Cerebellar cortex (tissue), 1 donor: ENCODE data around the gene HHEX.
"Not testable (repeated sequence)": the region's sequence is repeated elsewhere in the genome, so short reads cannot be mapped to it uniquely, and the experiment has no call there.

ENCODE experiments used
- DNase-seq: peaks from one replicate; pipeline ENCODE4 v3.0.0-alpha.2; 2015; ENCODE audit warnings: low spot score

Gene HHEX

DNA sequence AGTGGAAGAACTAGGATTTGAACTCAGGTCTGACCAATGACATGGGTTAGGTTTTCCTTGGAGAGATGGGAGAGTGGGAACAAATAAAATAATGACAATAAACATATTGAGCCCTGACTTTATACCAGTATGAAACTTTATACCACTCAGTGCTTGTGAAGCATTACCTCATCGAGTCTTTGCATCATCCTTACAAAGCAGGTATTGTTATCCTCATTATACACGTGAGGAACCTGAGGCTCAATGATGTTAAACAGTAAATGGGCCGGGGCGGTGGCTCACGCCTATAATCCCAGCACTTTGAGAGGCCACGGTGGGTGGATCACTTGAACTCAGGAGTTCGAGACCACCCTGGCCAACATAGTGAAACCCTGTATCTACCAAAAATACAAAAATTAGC lies 47.7 kb downstream of the HHEX start:
- DNase-seq, result no peak

DNA sequence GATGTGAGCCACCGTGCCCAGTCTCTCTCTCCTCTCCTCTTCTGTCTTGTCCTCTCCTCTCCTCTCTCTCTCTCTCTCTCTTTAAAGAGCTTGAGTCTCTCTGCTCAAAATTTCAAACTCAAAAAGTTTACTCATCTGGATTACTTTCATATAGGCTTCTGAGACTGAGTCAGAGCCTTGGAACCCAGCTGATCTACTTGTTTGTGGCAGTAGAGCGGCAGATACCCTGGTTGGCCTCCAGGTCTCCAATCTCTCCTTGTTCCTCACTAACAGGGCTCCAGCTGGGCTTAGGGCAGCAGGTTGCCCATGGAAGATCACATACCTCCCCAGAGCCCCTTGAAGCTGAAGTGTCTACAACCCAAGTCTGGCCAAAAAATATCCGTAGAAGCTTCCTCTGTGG lies 51.0 kb downstream of the HHEX start:
- no peak for DNase-seq

DNA sequence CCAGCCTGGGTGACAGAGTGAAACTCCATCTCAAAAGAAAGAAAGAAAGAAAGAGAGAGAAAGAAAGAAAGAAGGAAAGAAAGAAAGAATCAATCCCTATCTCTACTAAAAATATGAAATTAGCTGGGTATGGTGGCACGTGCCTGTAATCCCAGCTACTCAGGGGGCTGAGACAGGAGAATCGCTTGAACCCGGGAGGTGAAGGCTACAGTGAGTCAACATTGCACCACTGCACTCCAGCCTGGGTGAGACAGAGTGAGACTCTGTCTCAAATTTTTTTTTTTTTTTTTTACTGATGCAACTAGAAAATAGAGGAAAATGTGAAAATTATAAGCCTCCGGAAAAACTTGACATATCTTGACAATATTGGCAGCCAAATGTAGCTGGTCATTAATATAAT lies 52.0 kb downstream of the HHEX start:
- DNase-seq, result not testable (repeated sequence)

DNA sequence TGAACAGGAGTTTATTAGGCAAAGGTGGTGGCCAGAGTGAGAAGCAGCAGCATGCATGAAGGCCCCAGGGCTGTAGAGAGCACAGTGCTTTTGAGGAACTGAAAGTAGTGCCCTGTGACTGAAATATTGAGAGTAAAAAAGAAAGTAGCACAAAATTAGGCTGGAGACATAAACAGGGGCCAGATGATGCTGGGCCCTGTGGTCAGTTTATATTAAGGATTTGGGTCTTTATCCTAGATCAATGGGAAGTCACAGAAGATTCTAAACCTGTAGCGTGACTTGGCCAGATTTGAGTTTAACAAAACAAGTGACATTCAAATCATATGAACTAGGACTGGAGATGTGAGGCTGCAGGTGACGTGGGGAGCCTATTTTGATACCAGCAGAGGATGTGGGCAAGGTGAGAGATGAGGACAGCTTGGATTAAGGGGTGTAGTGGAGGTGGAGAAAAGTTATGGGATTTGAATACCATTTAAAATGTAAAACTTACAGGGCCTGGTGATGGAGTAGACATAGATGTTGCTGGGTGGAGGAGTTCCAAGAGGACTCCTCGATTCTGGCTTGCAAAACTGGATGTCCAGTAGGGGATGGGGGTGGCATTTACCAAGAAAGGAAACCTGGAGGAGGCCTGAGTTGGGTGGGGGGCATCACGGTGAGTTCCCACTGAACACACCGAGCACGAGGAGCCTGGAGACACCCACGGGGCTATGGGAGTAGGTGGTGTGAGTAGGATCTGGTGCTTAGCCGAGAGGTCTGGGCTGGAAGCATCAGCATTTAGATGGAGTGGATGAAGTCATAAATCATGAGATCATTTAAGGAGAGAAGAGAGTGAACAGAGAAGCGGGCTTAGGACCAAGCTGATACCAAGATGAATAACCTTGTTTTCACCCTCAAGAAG lies 52.8 kb downstream of the HHEX start:
- no peak for DNase-seq
